OCI-LY7 (cell line): ENCODE results near the gene SDHA. TPM values are rescaled to one million over a fixed set of nuclear protein-coding genes. Genes with fewer than 3 reads are reported as not detected.

Experiments
- BruUV-seq: library from RNA; stranded (reverse); fragments of 400-500 nt; replicated peaks from 2 replicates; lab custom pipeline; 2021; lab: Mats Ljungman, UMichigan
- CTCF ChIA-PET: fragments of 300-600 bp; sonication (Branson Sonifier 250); formaldehyde crosslinking; loops from one replicate; lab custom pipeline; 2022; ENCODE audit warnings: antibody characterized with exemption; ENCODE audit not compliant: unreplicated experiment; lab: Charles Lee
- POLR2A ChIA-PET: fragments of 300-600 bp; sonication (Branson Sonifier 250); formaldehyde crosslinking; loops from one replicate; lab custom pipeline; 2022; ENCODE audit warnings: antibody characterized with exemption; lab: Charles Lee
- DNase-seq: peaks from one replicate; pipeline ENCODE4 v3.0.0-alpha.2; 2015; ENCODE audit warnings: low spot score
- H2AFZ ChIP-seq: fragments of 200-600 bp; sonication (generic), shearing (Covaris generic); 2 replicates; pipeline ENCODE4 v1.6.1; 2014; ENCODE audit warnings: mild to moderate bottlenecking, antibody characterized with exemption, low read length, moderate library complexity
- H3K27ac ChIP-seq: fragments of 200-600 bp; sonication (generic); 2 replicates; pipeline ENCODE4 v1.5.1; 2014; ENCODE audit warnings: mixed run types, low read depth, mild to moderate bottlenecking, moderate library complexity, low read length, inconsistent platforms; ENCODE audit not compliant: poor library complexity, severe bottlenecking
- H3K36me3 ChIP-seq: fragments of 200-600 bp; sonication (generic); 2 replicates; pipeline ENCODE4 v1.6.1; 2014; ENCODE audit warnings: mild to moderate bottlenecking, antibody characterized with exemption, low read length, moderate library complexity, mixed read lengths; ENCODE audit not compliant: insufficient read depth
- H3K4me1 ChIP-seq: fragments of 200-600 bp; sonication (generic); 2 replicates; pipeline ENCODE4 v1.5.1; 2014; ENCODE audit warnings: mild to moderate bottlenecking, low read length; ENCODE audit not compliant: insufficient read depth, poor library complexity, severe bottlenecking
- H3K4me2 ChIP-seq: fragments of 200-600 bp; sonication (generic); 2 replicates; pipeline ENCODE4 v1.6.1; 2014; ENCODE audit warnings: mild to moderate bottlenecking, low read length
- H3K4me3 ChIP-seq: fragments of 200-600 bp; sonication (generic); 2 replicates; pipeline ENCODE4 v1.5.1; 2014; ENCODE audit warnings: mild to moderate bottlenecking, low read depth, low read length; ENCODE audit not compliant: poor library complexity, severe bottlenecking
- H3K79me2 ChIP-seq: fragments of 200-600 bp; sonication (generic); 2 replicates; pipeline ENCODE4 v1.6.1; 2016; ENCODE audit warnings: low read depth, mild to moderate bottlenecking, low read length, moderate library complexity, mixed read lengths; ENCODE audit not compliant: insufficient read depth
- H3K9me2 ChIP-seq: fragments of 200-600 bp; sonication (generic); 2 replicates; pipeline ENCODE4 v1.6.1; 2016; ENCODE audit warnings: mild to moderate bottlenecking, low read length, mixed read lengths; ENCODE audit not compliant: insufficient read depth
- H3K9me3 ChIP-seq: fragments of 200-600 bp; sonication (generic); 2 replicates; pipeline ENCODE4 v1.6.1; 2014; ENCODE audit warnings: mild to moderate bottlenecking, mixed run types, low read length, mixed read lengths
- H4K20me1 ChIP-seq: fragments of 200-600 bp; sonication (generic); 2 replicates; pipeline ENCODE4 v1.6.1; 2014; ENCODE audit warnings: mild to moderate bottlenecking, antibody characterized with exemption, low read length, moderate library complexity, mixed read lengths; ENCODE audit not compliant: insufficient read depth
- CTCF ChIP-seq: fragments of 200-600 bp; sonication (generic); conservative IDR thresholded peaks from 2 replicates; pipeline ENCODE4 v1.5.1; 2014; ENCODE audit warnings: mild to moderate bottlenecking, antibody characterized with exemption, low read length, moderate library complexity, mixed read lengths
- EZH2phosphoT487 ChIP-seq: fragments of 200-600 bp; sonication (generic); IDR thresholded peaks from 2 replicates; pipeline ENCODE4 v1.6.1; 2018; ENCODE audit warnings: low read depth, borderline replicate concordance, mild to moderate bottlenecking, mixed run types, antibody characterized with exemption, low read length, moderate library complexity, mixed read lengths
- intact Hi-C: fragments of 100-400 bp; cut with micrococcal nuclease; formaldehyde crosslinking; loops from one replicate; pipeline ENCODE4 v1.10.0; 2022; ENCODE audit not compliant: unreplicated experiment
- total RNA-seq, 2 experiments: library from RNA; depleted of rRNA in 1 of 2; stranded (reverse); fragments of >200 nt in 1 of 2; shearing (Covaris generic) in 1 of 2; gene quantifications; 2 replicates each; pipeline ENCODE4 v1.2.3, GENCODE V29; 2014 to 2022

Gene SDHA
- total RNA-seq, 2 experiments from 2014 or later, result 147 to 167 TPM

GRCh38 chr5:200985-201384 is 17.1 kb upstream of the SDHA start:
- ChIA-PET CTCF (interaction anchor here (0.6 to 1.9 kb wide), 2 partner anchors 10 to 18 kb away, joined by 5 read pairs; partner anchors contain the start of genes LRRC14B and SDHA), POLR2A (interaction anchor here (0.6 to 3.7 kb wide), 5 partner anchors 10 to 466 kb away, joined by 3 to 28 read pairs (median 3); partner anchors contain the start of genes LRRC14B and PDCD6)
- Histone ChIP-seq H3K36me3 (peaks cover 38% of the 10 kb centered on the region), H3K4me1 (peaks cover 48% of the 10 kb centered on the region), H3K9me2 (no peaks in the 10 kb centered on the region), H3K27ac (peak overlapping the region; percentile 93), H3K4me2 (peak overlapping the region; percentile 77), H3K4me3 (peak overlapping the region; percentile 51), H3K79me2 (peaks cover 6% of the 10 kb centered on the region; the same call in 1 of the 2 replicates), H3K9me3 (no peaks in the 10 kb centered on the region), H4K20me1 (no peaks in the 10 kb centered on the region), H2AFZ (no peak overlapping the region)
- intact Hi-C loops, result loop anchor here (1.0 kb wide), 2 partner anchors 10 to 17 kb away; partner anchors contain the start of genes CCDC127, LRRC14B and SDHA
- DNase-seq, result peak; percentile 89
- no TSS peak for BruUV-seq
- no peak for TF ChIP-seq EZH2phosphoT487
- TF ChIP-seq CTCF, result no peak

GRCh38 chr5:201672-202071 is 16.4 kb upstream of the SDHA start:
- intact Hi-C loops, result loop anchor here (1.0 kb wide), 2 partner anchors 10 to 17 kb away; partner anchors contain the start of genes CCDC127, LRRC14B and SDHA
- Histone ChIP-seq H4K20me1 (no peaks in the 10 kb centered on the region), H3K36me3 (peaks cover 44% of the 10 kb centered on the region), H3K79me2 (peaks cover 6% of the 10 kb centered on the region; the same call in 1 of the 2 replicates), H2AFZ (no peak overlapping the region), H3K9me2 (no peaks in the 10 kb centered on the region), H3K4me2 (peak overlapping the region; percentile 77), H3K4me3 (peak overlapping the region; percentile 51), H3K9me3 (no peaks in the 10 kb centered on the region), H3K4me1 (peaks cover 42% of the 10 kb centered on the region), H3K27ac (peak overlapping the region; percentile 93)
- BruUV-seq, result no TSS peak
- no peak for DNase-seq
- ChIA-PET CTCF (interaction anchor here (0.6 to 1.9 kb wide), 3 partner anchors 11 to 17 kb away, joined by 3 to 5 read pairs (median 5); partner anchors contain the start of genes LRRC14B and SDHA), POLR2A (interaction anchor here (0.6 to 3.7 kb wide), 5 partner anchors 10 to 465 kb away, joined by 3 to 28 read pairs (median 3); partner anchors contain the start of genes LRRC14B and PDCD6)
- TF ChIP-seq CTCF (no peak), EZH2phosphoT487 (no peak)
